ENCODE results near the gene DUSP22.

DUSP22 gene

GRCh38 chr6:302760-303159 lies 10.5 kb downstream of the DUSP22 start:
- H3K9me3 ChIP-seq (ENCODE audit: control insufficient read depth, insufficient read depth, low read length) = no peaks in the 10 kb centered on the region
- no peak for TF ChIP-seq CTCF (IDR thresholded peaks at IDR 0.05; ENCODE audit: low read depth, low read length, poor library complexity, severe bottlenecking)
- TF ChIP-seq EZH2phosphoT487 (IDR thresholded peaks at IDR 0.05; ENCODE audit: borderline replicate concordance, low read length) = no peak
- H4K20me1 ChIP-seq (ENCODE audit: control insufficient read depth, insufficient read depth, low read depth, low read length) = no peaks in the 10 kb centered on the region
- H3K9me2 ChIP-seq (replicated peaks; ENCODE audit: control insufficient read depth, low read length) = no peaks in the 10 kb centered on the region
- no peak overlapping the region for H3K4me2 ChIP-seq (ENCODE audit: low read length)
- H3K79me2 ChIP-seq (ENCODE audit: control insufficient read depth, low read length) = no peaks in the 10 kb centered on the region
- no peaks in the 10 kb centered on the region for H3F3A ChIP-seq (ENCODE audit: control insufficient read depth, insufficient read depth)
- H3K36me3 ChIP-seq (ENCODE audit: control insufficient read depth, low read length) = no peaks in the 10 kb centered on the region
- H3K4me3 ChIP-seq (ENCODE audit: low read length) = no peak overlapping the region
- H3K27ac ChIP-seq (ENCODE audit: low read depth, low read length) = no peak overlapping the region
- peaks cover 29% of the 10 kb centered on the region for H3K4me1 ChIP-seq (ENCODE audit: control insufficient read depth, low read length)
- H3K27me3 ChIP-seq (ENCODE audit: control insufficient read depth, low read length) = no peaks in the 10 kb centered on the region

DNA sequence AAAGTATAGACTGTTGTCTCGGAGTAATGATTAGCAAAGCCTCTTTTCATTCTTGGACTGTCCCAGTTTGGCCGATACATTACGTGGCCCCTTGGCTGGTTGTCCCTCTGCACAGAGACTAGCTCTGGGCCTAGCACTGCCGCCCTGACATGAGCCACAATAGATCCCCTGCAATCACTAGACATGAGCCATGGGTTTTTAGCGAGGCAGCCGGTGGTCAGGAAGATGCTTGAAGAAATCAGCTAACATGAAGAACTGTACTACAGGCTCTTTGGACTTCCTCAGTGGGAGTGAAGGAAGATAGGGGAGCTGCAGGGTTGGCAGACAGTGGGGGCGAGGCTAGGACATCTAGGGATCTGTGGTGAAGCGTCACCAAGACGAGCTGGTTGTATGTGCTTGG lies 11.0 kb downstream of the DUSP22 start:
- Histone ChIP-seq H3K9me3 (ENCODE audit: control insufficient read depth, insufficient read depth, low read length) (no peaks in the 10 kb centered on the region), H3K4me3 (ENCODE audit: low read length) (no peak overlapping the region), H3K27ac (ENCODE audit: low read depth, low read length) (no peak overlapping the region), H3K36me3 (ENCODE audit: control insufficient read depth, low read length) (no peaks in the 10 kb centered on the region), H3K4me1 (ENCODE audit: control insufficient read depth, low read length) (peaks cover 24% of the 10 kb centered on the region), H4K20me1 (ENCODE audit: control insufficient read depth, insufficient read depth, low read depth, low read length) (no peaks in the 10 kb centered on the region), H3F3A (ENCODE audit: control insufficient read depth, insufficient read depth) (no peaks in the 10 kb centered on the region), H3K9me2 (replicated peaks; ENCODE audit: control insufficient read depth, low read length) (no peaks in the 10 kb centered on the region), H3K27me3 (ENCODE audit: control insufficient read depth, low read length) (no peaks in the 10 kb centered on the region), H3K79me2 (ENCODE audit: control insufficient read depth, low read length) (no peaks in the 10 kb centered on the region), H3K4me2 (ENCODE audit: low read length) (no peak overlapping the region)
- TF ChIP-seq CTCF (IDR thresholded peaks at IDR 0.05; ENCODE audit: low read depth, low read length, poor library complexity, severe bottlenecking) = no peak
- TF ChIP-seq EZH2phosphoT487 (IDR thresholded peaks at IDR 0.05; ENCODE audit: borderline replicate concordance, low read length) = no peak

- Histone ChIP-seq H3K79me2 (ENCODE audit: control insufficient read depth, low read length) (no peaks in the 10 kb centered on the region), H3K27me3 (ENCODE audit: control insufficient read depth, low read length) (no peaks in the 10 kb centered on the region), H3K9me3 (ENCODE audit: control insufficient read depth, insufficient read depth, low read length) (no peaks in the 10 kb centered on the region), H3K4me1 (ENCODE audit: control insufficient read depth, low read length) (peaks cover 18% of the 10 kb centered on the region), H3K27ac (ENCODE audit: low read depth, low read length) (no peak overlapping the region), H3K4me3 (ENCODE audit: low read length) (no peak overlapping the region), H3F3A (ENCODE audit: control insufficient read depth, insufficient read depth) (no peaks in the 10 kb centered on the region), H3K9me2 (replicated peaks; ENCODE audit: control insufficient read depth, low read length) (no peaks in the 10 kb centered on the region), H4K20me1 (ENCODE audit: control insufficient read depth, insufficient read depth, low read depth, low read length) (no peaks in the 10 kb centered on the region), H3K36me3 (ENCODE audit: control insufficient read depth, low read length) (no peaks in the 10 kb centered on the region), H3K4me2 (ENCODE audit: low read length) (no peak overlapping the region)
- TF ChIP-seq EZH2phosphoT487 (IDR thresholded peaks at IDR 0.05; ENCODE audit: borderline replicate concordance, low read length) (no peak), CTCF (IDR thresholded peaks at IDR 0.05; ENCODE audit: low read depth, low read length, poor library complexity, severe bottlenecking) (peak; percentile 31)
Measured at GRCh38 chr6:303948-304558, 11.8 kb downstream of the DUSP22 start.
